Erythroblast (primary cell): Measurements from ENCODE around the gene RAB22A.

Source experiments
- GATA1 ChIP-seq: IDR thresholded peaks from 2 replicates; pipeline ENCODE4 v1.6.1; 2011; ENCODE audit warnings: low read depth, mild to moderate bottlenecking, control low read depth, low read length, moderate library complexity
- POLR2A ChIP-seq: IDR thresholded peaks from 2 replicates; pipeline ENCODE4 v1.6.1; 2011; ENCODE audit warnings: mild to moderate bottlenecking, low read length

DNA sequence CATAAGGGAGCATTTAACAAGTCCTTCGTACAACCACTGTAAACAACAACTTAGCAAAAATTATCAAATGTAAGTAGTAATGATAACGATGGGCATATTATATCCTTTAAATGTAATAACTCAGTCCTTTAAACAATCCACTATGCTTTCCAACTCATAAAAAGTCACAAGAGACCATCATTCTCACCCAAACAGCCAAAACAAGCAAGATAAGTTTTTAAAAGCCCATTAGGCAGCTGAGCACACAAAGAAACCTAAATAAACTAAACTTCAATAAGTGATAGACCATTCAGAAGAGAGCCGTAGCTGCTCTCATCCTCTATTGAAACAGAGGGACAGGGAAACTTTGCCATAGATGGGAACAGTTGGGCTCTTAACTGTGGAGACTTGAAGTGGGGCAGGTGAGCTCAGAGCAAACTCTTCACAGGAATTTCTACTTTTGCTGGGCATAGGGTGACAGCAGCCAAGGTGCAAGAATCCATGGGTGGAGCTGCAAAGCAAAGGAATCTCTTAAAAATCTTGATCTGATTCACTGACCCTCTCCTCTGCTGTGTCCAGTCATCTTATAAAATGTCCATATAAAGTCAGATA, 22.5 kb downstream of the RAB22A start:
- no peak for TF ChIP-seq GATA1
- TF ChIP-seq POLR2A = no peak
